Thyroid gland (tissue), 4 donors: ENCODE measurements around the gene C22orf31.

ENCODE experiments used
- POLR2A ChIP-seq, 2 donors: fragments of 450-650 bp; IDR thresholded peaks; one replicate each; pipeline ENCODE4 v1.6.1; 2017; ENCODE audit warnings: antibody characterized with exemption in 2 of 2, mild to moderate bottlenecking in 2 of 2, moderate library complexity in 1 of 2
- TF ChIP-seq, protein P1 (sequence below), 6 experiments: fragments of 200-600 bp in 3 of 6; fragments of 450-650 bp in 3 of 6; sonication (generic) in 3 of 6; IDR thresholded peaks; one replicate each; pipeline ENCODE4 v1.5.1; 2016 to 2019; ENCODE audit warnings: antibody characterized with exemption in 6 of 6, mild to moderate bottlenecking in 2 of 6, inconsistent platforms in 1 of 6, moderate library complexity in 1 of 6

- TF ChIP-seq, protein P1, sequence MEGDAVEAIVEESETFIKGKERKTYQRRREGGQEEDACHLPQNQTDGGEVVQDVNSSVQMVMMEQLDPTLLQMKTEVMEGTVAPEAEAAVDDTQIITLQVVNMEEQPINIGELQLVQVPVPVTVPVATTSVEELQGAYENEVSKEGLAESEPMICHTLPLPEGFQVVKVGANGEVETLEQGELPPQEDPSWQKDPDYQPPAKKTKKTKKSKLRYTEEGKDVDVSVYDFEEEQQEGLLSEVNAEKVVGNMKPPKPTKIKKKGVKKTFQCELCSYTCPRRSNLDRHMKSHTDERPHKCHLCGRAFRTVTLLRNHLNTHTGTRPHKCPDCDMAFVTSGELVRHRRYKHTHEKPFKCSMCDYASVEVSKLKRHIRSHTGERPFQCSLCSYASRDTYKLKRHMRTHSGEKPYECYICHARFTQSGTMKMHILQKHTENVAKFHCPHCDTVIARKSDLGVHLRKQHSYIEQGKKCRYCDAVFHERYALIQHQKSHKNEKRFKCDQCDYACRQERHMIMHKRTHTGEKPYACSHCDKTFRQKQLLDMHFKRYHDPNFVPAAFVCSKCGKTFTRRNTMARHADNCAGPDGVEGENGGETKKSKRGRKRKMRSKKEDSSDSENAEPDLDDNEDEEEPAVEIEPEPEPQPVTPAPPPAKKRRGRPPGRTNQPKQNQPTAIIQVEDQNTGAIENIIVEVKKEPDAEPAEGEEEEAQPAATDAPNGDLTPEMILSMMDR (IDR thresholded peaks at IDR 0.05) = no peak
- TF ChIP-seq POLR2A (IDR thresholded peaks at IDR 0.05) = peak in 1 of 2 donors; percentile 27
These were observed 30.9 kb downstream of the C22orf31 start for GRCh38 chr22:29030618-29031226.
